Uterus (tissue), 2 donors: ENCODE measurements around the gene DMXL1.

Experiments
- POLR2A ChIP-seq, 2 donors: fragments of 450-650 bp; IDR thresholded peaks; one replicate each; pipeline ENCODE4 v1.6.1; 2016; ENCODE audit warnings: antibody characterized with exemption in 2 of 2, mild to moderate bottlenecking in 1 of 2, moderate library complexity in 1 of 2
- TF ChIP-seq, protein P1 (sequence below), 4 experiments: fragments of 200-600 bp in 2 of 4; fragments of 450-650 bp in 2 of 4; sonication (generic) in 2 of 4; IDR thresholded peaks; one replicate each; pipeline ENCODE4 v1.5.1; 2016 to 2019; ENCODE audit warnings: antibody characterized with exemption in 4 of 4, mild to moderate bottlenecking in 2 of 4, moderate library complexity in 1 of 4

DNA sequence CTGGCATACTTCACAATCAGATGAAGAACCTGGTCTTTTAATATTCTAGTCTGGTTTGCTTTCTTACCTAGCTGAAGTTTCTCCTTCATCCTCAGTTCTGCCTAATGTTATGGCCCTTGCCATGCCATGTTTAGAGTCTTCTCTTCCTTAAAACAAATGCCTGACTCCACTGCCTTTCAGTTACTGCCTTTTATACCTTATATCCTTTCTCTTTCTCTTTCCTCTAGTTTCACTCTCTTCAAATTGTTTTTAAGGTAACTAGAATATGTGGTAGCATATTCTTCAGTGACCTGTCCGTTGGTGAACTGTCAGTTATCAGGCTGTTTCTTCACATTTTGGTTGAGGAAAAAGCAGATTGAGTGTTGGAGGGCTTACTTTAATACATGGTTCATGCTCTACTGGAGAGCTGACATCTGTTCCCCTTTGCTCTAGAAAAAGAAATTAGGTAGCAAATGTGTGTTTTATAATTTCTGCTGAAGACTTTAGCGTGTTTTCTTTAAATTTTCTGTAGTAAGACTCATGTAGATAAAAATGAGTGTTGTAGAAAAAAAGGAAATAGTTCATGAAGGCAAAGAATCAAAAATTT is 103.8 kb downstream of the DMXL1 start:
- TF ChIP-seq, protein P1, sequence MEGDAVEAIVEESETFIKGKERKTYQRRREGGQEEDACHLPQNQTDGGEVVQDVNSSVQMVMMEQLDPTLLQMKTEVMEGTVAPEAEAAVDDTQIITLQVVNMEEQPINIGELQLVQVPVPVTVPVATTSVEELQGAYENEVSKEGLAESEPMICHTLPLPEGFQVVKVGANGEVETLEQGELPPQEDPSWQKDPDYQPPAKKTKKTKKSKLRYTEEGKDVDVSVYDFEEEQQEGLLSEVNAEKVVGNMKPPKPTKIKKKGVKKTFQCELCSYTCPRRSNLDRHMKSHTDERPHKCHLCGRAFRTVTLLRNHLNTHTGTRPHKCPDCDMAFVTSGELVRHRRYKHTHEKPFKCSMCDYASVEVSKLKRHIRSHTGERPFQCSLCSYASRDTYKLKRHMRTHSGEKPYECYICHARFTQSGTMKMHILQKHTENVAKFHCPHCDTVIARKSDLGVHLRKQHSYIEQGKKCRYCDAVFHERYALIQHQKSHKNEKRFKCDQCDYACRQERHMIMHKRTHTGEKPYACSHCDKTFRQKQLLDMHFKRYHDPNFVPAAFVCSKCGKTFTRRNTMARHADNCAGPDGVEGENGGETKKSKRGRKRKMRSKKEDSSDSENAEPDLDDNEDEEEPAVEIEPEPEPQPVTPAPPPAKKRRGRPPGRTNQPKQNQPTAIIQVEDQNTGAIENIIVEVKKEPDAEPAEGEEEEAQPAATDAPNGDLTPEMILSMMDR (IDR thresholded peaks at IDR 0.05) = no peak
- TF ChIP-seq POLR2A (IDR thresholded peaks at IDR 0.05) = no peak
